Lower leg skin (tissue), 4 donors: ENCODE results near the gene FOXP4. TPM values are rescaled to one million over a fixed set of nuclear protein-coding genes. Genes with fewer than 3 reads are reported as not detected.

Experiments used
- DNase-seq, 2 donors: peaks; one replicate each; pipeline ENCODE4 v3.0.0-alpha.2; 2019; ENCODE audit warnings: low spot score in 2 of 2
- H3K4me3 ChIP-seq: fragments of 200-600 bp; sonication (generic); 2 replicates; pipeline ENCODE4 v1.5.1; 2017; ENCODE audit warnings: mild to moderate bottlenecking, low read depth; ENCODE audit not compliant: poor library complexity, severe bottlenecking
- POLR2A ChIP-seq, 2 donors: fragments of 450-650 bp; IDR thresholded peaks; one replicate each; pipeline ENCODE4 v1.6.1; 2016 to 2017; ENCODE audit warnings: antibody characterized with exemption in 2 of 2, mild to moderate bottlenecking in 1 of 2, moderate library complexity in 1 of 2
- WGBS, 2 donors: methylation state at CpG; one replicate each; pipeline ENCODE4 v1.1.5; 2018; 5-methylcytosine and 5-hydroxymethylcytosine counted together
- intact Hi-C: fragments of 100-400 bp; cut with DNase I; formaldehyde crosslinking; loops from one replicate; pipeline ENCODE4 v1.15.0; 2023; ENCODE audit warnings: low total_unique reads
- total RNA-seq, 4 donors: library from RNA; depleted of rRNA; stranded (reverse); fragments of >200 nt; gene quantifications; one replicate each; pipeline ENCODE4 v1.1.0, GENCODE V29; 2016
- TF ChIP-seq, protein P1 (sequence below), 3 donors: fragments of 450-650 bp; IDR thresholded peaks; one replicate each; pipeline ENCODE4 v1.5.1; 2016; ENCODE audit warnings: antibody characterized with exemption in 3 of 3, mild to moderate bottlenecking in 3 of 3, moderate library complexity in 2 of 3

The FOXP4 gene
- total RNA-seq, 4 donors from 2014 or later, result 7.5 to 11.6 (median 10.1) TPM

DNA sequence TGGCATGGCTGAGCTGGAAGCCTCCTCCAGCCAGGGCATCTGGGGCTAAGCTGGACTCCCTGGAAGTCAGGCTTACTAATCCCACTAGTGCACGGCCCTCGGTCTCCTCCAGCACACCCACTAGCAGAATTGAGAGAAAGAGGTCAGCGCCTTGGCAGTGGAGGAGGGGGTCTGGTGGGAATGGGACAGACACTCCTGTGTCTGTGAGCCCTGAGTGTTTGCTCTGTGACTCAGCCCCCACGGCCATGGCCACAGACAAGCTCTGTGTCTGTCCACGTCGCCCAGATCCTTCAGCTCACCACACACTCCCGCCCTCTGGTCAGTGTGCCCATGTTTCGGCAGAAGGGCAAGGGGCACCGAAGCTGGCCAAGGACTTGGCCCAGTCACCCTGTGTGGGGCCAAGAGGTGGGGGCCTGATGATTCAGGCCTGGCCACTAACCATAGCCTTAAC lies 100.9 kb downstream of the FOXP4 start:
- TF ChIP-seq, protein P1, sequence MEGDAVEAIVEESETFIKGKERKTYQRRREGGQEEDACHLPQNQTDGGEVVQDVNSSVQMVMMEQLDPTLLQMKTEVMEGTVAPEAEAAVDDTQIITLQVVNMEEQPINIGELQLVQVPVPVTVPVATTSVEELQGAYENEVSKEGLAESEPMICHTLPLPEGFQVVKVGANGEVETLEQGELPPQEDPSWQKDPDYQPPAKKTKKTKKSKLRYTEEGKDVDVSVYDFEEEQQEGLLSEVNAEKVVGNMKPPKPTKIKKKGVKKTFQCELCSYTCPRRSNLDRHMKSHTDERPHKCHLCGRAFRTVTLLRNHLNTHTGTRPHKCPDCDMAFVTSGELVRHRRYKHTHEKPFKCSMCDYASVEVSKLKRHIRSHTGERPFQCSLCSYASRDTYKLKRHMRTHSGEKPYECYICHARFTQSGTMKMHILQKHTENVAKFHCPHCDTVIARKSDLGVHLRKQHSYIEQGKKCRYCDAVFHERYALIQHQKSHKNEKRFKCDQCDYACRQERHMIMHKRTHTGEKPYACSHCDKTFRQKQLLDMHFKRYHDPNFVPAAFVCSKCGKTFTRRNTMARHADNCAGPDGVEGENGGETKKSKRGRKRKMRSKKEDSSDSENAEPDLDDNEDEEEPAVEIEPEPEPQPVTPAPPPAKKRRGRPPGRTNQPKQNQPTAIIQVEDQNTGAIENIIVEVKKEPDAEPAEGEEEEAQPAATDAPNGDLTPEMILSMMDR (IDR thresholded peaks at IDR 0.05), result no peak
- no peak for TF ChIP-seq POLR2A (IDR thresholded peaks at IDR 0.05)
- 78 to 81% methylated on average over 5 to 9 of the region's 9 CpGs for WGBS, 2 donors
- intact Hi-C loops, result no loop called here
- H3K4me3 ChIP-seq, result no peak overlapping the region
- DNase-seq, result no peak

DNA sequence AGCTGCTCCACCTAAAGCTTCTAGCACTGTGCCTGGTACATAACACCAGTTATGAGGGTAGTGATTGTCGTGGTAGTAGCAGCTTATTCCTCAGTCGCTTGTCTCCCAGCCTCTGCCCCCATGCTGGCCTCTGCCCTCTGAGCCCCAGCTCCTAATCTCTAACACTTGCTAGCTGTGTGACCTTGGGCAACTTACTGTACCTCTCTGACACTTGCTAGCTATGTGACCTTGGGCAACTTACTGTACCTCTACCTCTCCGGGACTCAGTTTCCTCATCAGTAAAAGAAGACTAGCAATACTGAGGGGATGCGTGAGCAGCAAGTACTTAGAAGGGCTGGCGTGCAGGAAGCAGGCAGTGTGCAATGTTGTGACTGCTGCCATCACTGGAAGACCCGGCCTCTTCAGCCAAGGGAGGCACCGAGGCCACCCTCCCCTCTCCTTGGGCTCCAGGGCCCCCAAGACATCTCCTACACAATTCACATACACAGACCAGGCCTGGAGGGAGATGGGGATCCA lies 101.9 kb downstream of the FOXP4 start:
- no peak for DNase-seq
- intact Hi-C loops, result no loop called here

DNA sequence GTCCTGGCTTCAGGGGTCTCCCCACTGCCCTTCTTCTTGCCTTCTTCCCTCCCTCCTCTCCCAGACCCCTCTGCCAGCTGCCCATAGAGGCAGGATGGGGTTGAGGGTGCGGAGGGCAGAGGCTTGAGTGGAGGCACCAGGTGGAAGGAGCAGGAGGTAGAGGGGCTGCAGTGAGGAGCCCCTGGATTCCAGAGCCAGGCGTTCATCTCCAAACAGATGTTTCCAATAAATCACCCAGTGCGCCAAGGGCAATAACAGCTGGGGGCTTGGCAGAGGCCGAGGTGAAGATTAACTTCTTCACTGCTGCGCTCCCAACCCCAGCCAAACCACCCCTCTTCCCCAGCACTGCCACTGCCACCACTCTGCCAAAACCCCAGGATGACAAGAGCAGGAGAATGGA lies 102.7 kb downstream of the FOXP4 start:
- H3K4me3 ChIP-seq, result no peak overlapping the region
- DNase-seq, result no peak
- TF ChIP-seq, protein P1 (IDR thresholded peaks at IDR 0.05), result no peak
- TF ChIP-seq POLR2A (IDR thresholded peaks at IDR 0.05), result no peak
- intact Hi-C loops, result no loop called here
- WGBS, 2 donors, result 71 to 79% methylated on average over 5 of the region's 5 CpGs

More for the DNA sequence above, 101.9 kb downstream of the FOXP4 start:
- H3K4me3 ChIP-seq, result no peak overlapping the region
- 84 to 86% methylated on average over 7 of the region's 7 CpGs for whole genome bisulfite sequencing, 2 donors
- no peak for TF ChIP-seq POLR2A (IDR thresholded peaks at IDR 0.05)
- TF ChIP-seq, protein P1 (IDR thresholded peaks at IDR 0.05), result no peak

DNA sequence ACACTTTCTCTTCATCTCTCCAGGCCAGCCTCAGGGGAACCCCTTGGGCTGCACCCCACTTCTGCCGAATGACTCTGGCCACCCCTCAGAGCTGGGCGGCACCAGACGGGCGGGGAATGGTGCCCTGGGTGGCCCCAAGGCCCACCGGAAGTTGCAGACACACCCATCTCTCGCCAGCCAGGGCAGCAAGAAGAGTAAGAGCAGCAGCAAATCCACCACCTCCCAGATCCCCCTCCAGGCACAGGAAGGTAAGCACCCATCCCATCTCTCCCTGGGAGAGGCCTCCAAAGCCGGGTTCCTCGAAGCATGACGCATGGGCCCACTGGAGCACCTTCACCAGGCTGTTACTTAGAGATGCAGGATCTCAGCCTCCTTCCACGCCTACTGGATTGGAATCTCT lies 103.4 kb downstream of the FOXP4 start:
- intact Hi-C loops, result no loop called here
- 58 to 78% methylated on average over 6 to 10 of the region's 10 CpGs for WGBS, 2 donors
- TF ChIP-seq, protein P1 (IDR thresholded peaks at IDR 0.05), result no peak
- no peak for TF ChIP-seq POLR2A (IDR thresholded peaks at IDR 0.05)
- H3K4me3 ChIP-seq, result no peak overlapping the region
- DNase-seq, result no peak

DNA sequence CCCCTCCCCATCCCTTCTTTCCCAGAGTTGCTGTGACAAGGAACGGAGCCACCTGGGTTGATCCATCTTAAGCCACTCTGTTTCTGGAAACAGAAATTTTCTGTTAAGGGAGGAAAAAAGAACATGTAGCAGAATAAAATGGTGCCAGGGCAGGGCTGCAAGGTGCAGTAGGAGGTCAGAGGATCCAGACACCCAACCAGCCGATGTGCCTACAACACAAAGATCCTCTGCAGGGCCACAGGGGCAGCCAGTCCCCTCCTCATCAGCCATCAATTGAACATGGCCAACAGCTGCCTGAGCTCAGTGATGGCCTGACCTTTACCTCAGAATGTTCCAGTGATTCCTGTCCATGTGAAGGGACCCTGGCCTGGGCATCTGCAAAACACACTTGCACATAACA lies 103.9 kb downstream of the FOXP4 start:
- 93 to 98% methylated on average over 2 of the region's 2 CpGs for WGBS, 2 donors
- intact Hi-C loops, result no loop called here
- DNase-seq, result no peak
- TF ChIP-seq, protein P1 (IDR thresholded peaks at IDR 0.05), result no peak
- no peak for TF ChIP-seq POLR2A (IDR thresholded peaks at IDR 0.05)
- no peak overlapping the region for H3K4me3 ChIP-seq
